DOHH2 (cell line): ENCODE measurements around the gene SEZ6.

ENCODE experiments used
- CTCF ChIP-seq: fragments of 200-600 bp; sonication (generic); IDR thresholded peaks from one replicate; pipeline ENCODE4 v1.5.1; 2014; ENCODE audit warnings: antibody characterized with exemption, mild to moderate bottlenecking, low read depth, low read length; ENCODE audit not compliant: poor library complexity, severe bottlenecking
- EZH2phosphoT487 ChIP-seq: fragments of 200-600 bp; sonication (generic); IDR thresholded peaks from 2 replicates; pipeline ENCODE4 v1.6.1; 2017; ENCODE audit warnings: borderline replicate concordance, mild to moderate bottlenecking, antibody characterized with exemption, low read length, moderate library complexity, mixed read lengths

- TF ChIP-seq EZH2phosphoT487 = no peak
- TF ChIP-seq CTCF = no peak
Measured at GRCh38 chr17:28957992-28958355, 47.9 kb downstream of the SEZ6 start.
